GM19035 (cell line): ENCODE measurements around the gene PSMG4.

Experiments
- ATAC-seq: cut with Tn5 transposase; IDR thresholded peaks from one replicate; pipeline ENCODE4 v1.9.1; 2021; ENCODE audit not compliant: unreplicated experiment

Gene PSMG4

GRCh38 chr6:3288711-3289663 is 30.2 kb downstream of the PSMG4 start:
- no peak for ATAC-seq

DNA sequence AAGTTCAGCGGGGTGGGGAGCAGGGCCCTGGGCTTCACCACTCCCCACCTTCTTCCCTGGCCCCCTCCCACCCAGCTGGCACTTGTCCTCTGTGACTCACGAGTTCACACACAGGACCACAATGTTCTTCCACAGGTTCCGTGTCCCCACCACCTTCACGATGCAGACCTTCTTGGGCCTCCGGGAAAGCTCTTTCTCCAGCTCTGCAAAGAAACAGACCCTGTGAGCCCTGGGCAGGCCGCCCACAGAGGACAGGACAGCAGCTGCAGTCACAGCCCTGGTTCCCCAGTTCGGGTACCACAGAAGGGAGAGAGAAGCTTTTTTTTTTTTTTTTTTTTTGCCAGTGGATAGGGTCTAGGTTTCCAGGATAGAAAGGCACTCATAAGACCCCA is 30.9 kb downstream of the PSMG4 start:
- ATAC-seq: no peak

DNA sequence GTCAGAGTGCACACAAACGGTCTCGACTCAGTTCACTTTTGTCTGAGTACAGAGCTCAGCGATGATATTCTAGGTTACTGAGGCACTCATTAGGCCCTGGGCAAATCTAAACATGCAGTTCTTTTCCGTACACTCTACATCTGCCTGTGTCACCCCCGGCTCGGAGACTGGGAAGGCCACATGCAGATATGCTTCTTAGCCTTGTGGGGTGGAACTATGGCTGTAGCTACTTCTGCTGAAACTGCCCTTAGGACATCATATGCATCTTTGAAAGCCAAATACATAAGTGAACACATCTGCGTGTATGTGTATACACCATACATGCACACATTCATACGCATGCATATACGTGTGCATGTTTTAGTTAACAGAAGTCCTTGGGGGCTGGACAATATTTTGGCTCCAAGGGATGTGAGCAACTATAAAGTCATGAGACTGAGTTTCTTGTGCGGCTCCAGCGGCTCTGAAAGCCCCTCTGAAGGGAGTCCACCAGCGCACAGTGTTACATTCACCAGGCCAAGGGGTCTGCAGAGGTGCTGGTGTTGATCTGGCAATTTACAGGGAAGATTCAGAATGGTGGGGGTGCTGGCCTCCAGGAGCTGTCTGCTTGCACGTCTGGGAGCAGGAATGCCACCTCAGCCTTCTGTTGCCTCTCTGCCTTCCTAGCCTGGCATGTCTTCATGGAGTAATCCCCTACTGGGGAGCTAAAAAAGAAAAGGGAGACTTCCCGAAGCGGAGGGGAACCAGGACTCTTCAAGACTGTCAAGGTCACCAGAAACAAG is 31.6 kb downstream of the PSMG4 start:
- no peak for ATAC-seq

DNA sequence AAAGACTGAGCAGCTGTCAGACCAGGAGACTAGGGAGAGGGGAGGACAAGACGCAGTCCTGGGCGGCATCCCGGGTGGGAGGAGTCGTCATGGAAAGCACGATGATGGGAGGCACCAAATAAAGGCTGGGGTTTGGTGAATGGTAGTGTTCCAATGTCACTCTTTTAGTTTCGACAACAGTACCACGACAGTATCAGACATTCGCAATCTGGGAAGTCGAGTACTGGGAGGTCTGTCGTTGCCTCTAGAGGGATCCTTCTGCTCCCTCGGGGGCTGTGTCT is 32.1 kb downstream of the PSMG4 start:
- no peak for ATAC-seq

GRCh38 chr6:3291346-3291745 is 32.6 kb downstream of the PSMG4 start:
- ATAC-seq: no peak

GRCh38 chr6:3291987-3292386 is 33.2 kb downstream of the PSMG4 start:
- ATAC-seq: no peak

DNA sequence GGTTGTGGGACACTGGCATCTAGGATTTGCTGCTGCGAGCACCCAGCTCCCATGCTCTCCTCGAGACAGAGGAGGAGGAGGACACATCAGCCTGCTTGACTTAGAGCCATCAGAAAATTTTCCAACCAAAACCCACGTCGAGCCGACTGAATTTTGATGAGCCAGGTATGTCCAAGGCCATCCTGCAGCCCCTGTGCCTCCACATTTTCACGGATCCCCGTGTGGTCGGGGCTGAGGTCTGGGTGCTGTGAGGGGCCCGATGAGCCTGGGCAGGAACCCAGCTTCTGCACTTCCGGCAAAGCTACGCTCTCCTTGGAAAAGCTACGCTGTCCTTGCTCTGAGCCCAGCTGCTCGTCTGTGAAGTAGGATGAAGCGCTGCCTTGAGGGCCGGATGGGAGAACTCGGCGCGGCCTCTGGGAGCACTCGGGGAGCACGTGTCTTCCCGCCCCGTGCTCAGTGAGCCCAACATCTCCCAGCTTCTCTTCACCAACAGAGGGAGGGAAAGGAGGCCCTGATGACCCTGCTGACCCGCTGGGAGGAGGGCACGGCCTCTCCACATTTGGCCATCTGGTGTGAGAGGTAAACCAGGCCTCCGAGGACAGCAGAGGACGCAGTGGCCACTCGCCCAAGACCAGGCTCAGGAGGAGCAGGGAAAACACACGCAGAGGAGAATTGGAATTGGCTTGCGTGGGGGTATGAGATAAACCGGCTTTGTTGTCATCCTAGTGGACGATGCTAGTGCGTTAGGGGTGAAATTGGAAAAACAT is 33.9 kb downstream of the PSMG4 start:
- no peak for ATAC-seq

- ATAC-seq: no peak
These were observed 34.8 kb downstream of the PSMG4 start for GRCh38 chr6:3293271-3294155.

GRCh38 chr6:3294396-3294795 is 35.6 kb downstream of the PSMG4 start:
- ATAC-seq: no peak

GRCh38 chr6:3294921-3295871 is 36.4 kb downstream of the PSMG4 start:
- ATAC-seq: no peak

DNA sequence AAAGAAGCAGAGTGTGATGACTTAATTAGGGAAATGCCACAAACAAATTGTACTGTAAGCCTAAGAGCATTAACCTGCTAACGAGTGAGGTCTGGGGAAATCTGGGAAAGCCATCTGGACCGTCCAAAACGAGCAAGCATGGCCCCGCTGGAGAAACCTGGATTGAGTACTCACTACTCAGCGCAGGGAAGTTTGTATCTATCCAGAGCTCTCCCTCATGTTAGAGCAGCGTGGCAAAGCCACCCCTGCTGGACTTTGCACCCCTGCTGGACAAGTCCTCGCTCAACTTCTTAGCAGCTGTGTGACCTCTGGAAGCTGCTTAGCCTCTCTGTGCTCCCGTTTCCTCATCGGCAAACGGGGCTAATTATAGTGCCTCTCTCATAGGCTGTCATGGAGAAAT is 37.3 kb downstream of the PSMG4 start:
- ATAC-seq: no peak

GRCh38 chr6:3296537-3296936 is 37.8 kb downstream of the PSMG4 start:
- ATAC-seq: no peak

DNA sequence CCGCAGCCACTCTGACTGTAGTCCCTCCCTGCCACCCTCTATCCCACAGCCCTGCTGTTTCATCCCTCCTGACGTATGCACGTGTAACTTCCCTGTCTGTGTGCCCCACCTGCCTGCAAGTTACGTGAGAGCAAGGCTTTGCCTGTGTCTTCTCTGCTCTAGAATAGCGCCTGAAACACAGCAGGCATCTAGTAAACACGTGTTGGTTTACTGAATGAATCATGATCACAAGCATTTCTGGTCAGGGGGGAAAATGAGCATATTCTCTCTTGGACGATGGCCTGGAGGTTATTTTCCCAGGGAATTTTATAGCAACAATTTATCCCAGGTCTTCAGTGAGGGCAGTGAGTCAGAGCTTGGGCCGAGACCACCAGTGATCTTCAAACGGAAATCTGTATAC is 38.3 kb downstream of the PSMG4 start:
- no peak for ATAC-seq

GRCh38 chr6:3297909-3298308 is 39.2 kb downstream of the PSMG4 start:
- ATAC-seq: no peak

DNA sequence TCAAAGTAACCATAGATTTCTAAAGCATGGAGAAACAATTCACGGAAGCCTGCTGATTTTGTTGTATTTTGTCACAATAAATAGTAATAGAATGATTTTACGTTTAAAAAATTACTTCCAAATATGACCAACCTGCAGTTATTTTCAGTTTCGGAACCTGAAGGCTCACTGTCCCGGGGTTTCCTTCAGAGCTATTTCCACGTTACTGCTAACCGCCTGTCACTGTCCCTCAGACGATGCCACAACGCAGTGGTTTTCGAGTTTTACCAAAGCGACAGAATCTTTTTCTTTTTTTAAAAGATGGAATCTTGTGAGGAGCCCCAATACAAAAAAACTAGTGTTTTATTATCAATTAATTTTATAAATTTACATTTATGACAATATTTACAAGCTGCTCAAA is 40.5 kb downstream of the PSMG4 start:
- ATAC-seq: no peak

DNA sequence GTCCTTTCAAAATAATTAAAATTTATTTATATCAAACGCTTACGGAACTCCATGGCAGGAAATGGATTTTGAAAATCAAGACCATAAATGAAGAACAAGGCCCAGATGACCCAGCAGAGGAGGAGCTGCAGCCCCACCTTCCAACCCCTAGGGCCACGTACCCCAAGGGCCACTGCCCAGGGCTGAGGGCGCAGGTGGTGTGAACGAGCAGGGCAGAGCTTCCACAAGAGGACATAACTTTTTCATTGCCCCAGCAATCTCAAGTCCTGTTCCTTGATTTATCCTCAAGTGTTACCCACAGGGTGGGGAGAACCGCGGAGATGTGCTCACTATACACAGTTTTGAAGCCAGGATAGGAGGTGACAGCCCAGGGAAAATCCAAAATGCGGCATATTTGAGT is 42.8 kb downstream of the PSMG4 start:
- ATAC-seq: no peak

GRCh38 chr6:3303795-3304411 is 45.2 kb downstream of the PSMG4 start:
- ATAC-seq: no peak

DNA sequence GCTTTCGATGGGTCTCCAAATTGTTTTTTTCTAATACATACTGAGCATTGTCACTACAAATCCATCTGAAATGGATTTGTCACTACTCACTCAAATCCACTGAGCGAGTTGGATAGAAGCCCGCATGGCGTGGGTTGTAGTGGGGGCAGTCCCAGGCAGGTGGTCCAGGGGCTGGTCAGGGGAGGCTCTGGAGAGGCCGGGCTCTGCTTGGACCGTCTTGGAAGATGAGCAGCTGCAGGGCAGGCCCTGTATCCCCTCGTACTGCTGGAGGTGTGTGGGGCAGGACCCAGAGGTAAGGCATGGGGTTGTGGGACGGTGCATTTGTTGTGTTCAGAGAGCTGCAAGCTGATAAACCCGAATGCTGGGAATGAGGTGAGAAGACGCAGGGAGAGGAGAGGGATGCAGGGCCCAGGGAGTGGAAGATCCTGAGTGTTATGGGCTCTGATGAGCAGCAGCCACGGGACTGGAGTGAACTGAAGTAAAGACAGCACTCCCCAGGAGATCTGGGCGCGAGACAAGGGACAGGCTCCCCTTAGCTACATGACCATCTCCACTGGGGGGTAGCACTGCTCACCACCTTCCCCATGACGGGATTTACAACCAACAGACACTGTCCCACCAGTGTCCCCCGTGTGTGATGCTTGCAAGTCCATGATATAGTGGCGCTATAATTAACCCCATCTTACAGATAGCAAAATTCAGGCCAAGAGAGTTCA is 45.9 kb downstream of the PSMG4 start:
- no peak for ATAC-seq

DNA sequence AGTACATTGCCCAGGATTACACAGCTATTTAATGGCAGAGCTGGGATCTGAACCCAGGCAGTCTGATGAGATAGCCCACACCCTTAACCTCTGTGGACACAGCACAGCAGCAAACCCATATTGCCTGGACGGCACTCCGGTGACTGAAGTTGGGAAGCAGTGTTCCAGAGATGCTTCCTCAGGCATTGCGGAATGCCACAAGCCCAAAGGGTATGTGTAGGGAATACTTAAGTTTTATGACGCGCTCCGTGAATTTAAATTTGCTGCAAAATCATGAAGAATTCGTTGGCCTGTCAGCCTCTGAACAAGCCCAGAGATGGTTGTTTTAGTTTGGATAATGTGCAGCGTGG is 46.4 kb downstream of the PSMG4 start:
- no peak for ATAC-seq
